ENCODE results near the gene NXT2.

DNA sequence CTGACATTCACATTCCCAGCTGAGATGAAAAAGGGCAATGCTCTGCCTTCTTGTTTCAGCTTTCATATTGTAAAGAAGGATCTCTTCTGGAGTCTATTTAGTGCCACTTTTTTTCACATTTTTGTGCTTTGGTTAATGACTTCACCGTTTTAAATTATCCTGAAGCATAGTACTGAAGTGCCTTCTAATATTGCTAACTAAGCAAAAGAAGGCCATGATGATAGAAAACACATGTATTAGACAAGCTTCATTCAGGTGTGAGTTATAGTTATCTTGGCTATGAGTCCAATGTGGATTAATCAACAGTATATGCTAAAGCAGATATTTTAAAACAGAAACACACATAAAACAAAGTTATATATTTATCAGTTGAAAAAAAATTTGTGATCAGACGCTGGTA is 40.4 kb downstream of the NXT2 start:
- TF ChIP-seq EZH2phosphoT487 (IDR thresholded peaks at IDR 0.05; ENCODE audit: borderline replicate concordance, low read length) = no peak
- TF ChIP-seq EZH2 (IDR thresholded peaks at IDR 0.05; ENCODE audit: low read length, unreplicated experiment) = no peak

Measured in PC-3 (cell line).